Heart right ventricle (tissue), 16 donors: ENCODE data around the gene FAXDC2. TPM values are rescaled to one million over a fixed set of nuclear protein-coding genes. Genes with fewer than 3 reads are reported as not detected.
A peak's percentile ranks its signal among the peaks of the same experiment; 100 is the strongest.

Experiments
- ATAC-seq, 8 donors: fragments of 200-7000 bp; cut with Tn5 transposase; one replicate each; pipeline ENCODE4 v1.9.1; 2020; ENCODE audit warnings: mild to moderate bottlenecking in 8 of 8, moderate library complexity in 8 of 8, moderate number of reproducible peaks in 1 of 8
- DNase-seq, 2 donors: peaks; one replicate each; pipeline ENCODE4 v3.0.0-alpha.2; 2020
- H3K27ac ChIP-seq, 10 donors: fragments of 200-600 bp; sonication (generic) in 2 of 10; one replicate each; pipeline versions ENCODE4 v1.5.0 to v1.8.0; 2020 to 2022; ENCODE audit warnings: mild to moderate bottlenecking in 3 of 10
- H3K27me3 ChIP-seq, 7 donors: fragments of 200-600 bp; one replicate each; pipeline ENCODE4 v1.8.0; 2021 to 2022; ENCODE audit warnings: mild to moderate bottlenecking in 2 of 7
- H3K36me3 ChIP-seq, 9 donors: fragments of 200-600 bp; sonication (generic) in 1 of 9; one replicate each; pipeline versions ENCODE4 v1.5.0 to v1.8.0; 2020 to 2022; ENCODE audit warnings: mild to moderate bottlenecking in 2 of 9
- H3K4me1 ChIP-seq, 9 donors: fragments of 200-600 bp; sonication (generic) in 1 of 9; one replicate each; pipeline versions ENCODE4 v1.5.0 to v1.8.0; 2020 to 2022; ENCODE audit warnings: mild to moderate bottlenecking in 4 of 9
- H3K4me3 ChIP-seq, 10 donors: fragments of 200-600 bp; sonication (generic) in 2 of 10; one replicate each; pipeline versions ENCODE4 v1.5.0 to v1.8.0; 2020 to 2022; ENCODE audit warnings: mild to moderate bottlenecking in 7 of 10, moderate library complexity in 2 of 10
- H3K9me3 ChIP-seq, 11 donors: fragments of 200-600 bp in 10 of 11; sonication (generic) in 2 of 11; one replicate each; pipeline versions ENCODE4 v1.5.0 to v1.8.0; 2013 to 2022; ENCODE audit warnings: mild to moderate bottlenecking in 2 of 11, control low read depth in 1 of 11, moderate library complexity in 1 of 11
- WGBS, 2 donors: extraction: QIAGEN DNeasy Blood & Tissue Kit; methylation state at CpG; one replicate each; pipeline ENCODE4 v1.1.7; 2013; ENCODE audit warnings: inconsistent platforms in 1 of 2; 5-methylcytosine and 5-hydroxymethylcytosine counted together
- intact Hi-C, 10 donors: fragments of 100-400 bp; cut with DNase I; formaldehyde crosslinking; loops; one replicate each; pipeline versions ENCODE4 v1.11.1 to v1.14.2; 2022
- polyA plus RNA-seq, 2 donors: library from polyadenylated mRNA; stranded (reverse); fragments of 200-250 nt; gene quantifications; one replicate each; pipeline ENCODE4 v1.2.3, GENCODE V29; 2013
- total RNA-seq, 10 donors: library from RNA; stranded (reverse); fragmentation: NEBNext Ultra II Directional in 3 of 10; extraction: Animal tissue kit (Norgen Biotek cat#: 25700) in 3 of 10; gene quantifications; one replicate each; pipeline versions ENCODE4 v1.2.1 to v1.2.4, GENCODE V29; 2021 to 2023
- TF ChIP-seq, protein P1 (sequence below), 9 donors: fragments of 200-600 bp; sonication (generic) in 2 of 9; IDR thresholded peaks; one replicate each; pipeline versions ENCODE4 v1.5.0 to v1.8.0; 2021 to 2022; ENCODE audit warnings: antibody characterized with exemption in 9 of 9, mild to moderate bottlenecking in 5 of 9, moderate library complexity in 1 of 9
- donor health status: Arrhythmogenic right ventricular cardiomyopathy.
- donor health status: ischemic (EF 13 %, LVEDD 7.1; RV severe dilation, severe dysfunction).
- donor health status: healthy with polysubstance abuse.
- donor health status: DM: no; HTN: yes; CAD: no.
- donor health status: DM: no; HTN: no; CAD: no.
- donor health status: ischemic (EF 25% LVEDD 6.9; RV normal size, moderate dysfunction).
- donor health status: ischemic (EF 25% LVEDD 5.7; RV mildly dilated, moderate dysfunction).
- donor health status: healthy.
- donor health status: DM: yes; HTN: yes; CAD: no.
- donor health status: Ischemic cardiomyopathy.
- donor health status: ischemic (EF 35%, LVEDD 5.7; RV mildly dilated, moderate dysfunction).
- donor health status: nonischemic (EF 11% LVEDD 7.7; RV severe dilation, severe dysfunction).
- donor health status: DM: yes; HTN: yes; CAD: no.
- donor health status: PGD.
- donor health status: ischemic (EF 29% LVEDD 5.4; RV normal size, mild dysfunction).
- donor health status: nonischemic (EF 23%, LVEDD 6.1; RV moderate dilation, normal function).

The FAXDC2 gene
- total and polyA plus RNA-seq, 12 donors, result 4.8 to 31.5 (median 20.9) TPM

DNA sequence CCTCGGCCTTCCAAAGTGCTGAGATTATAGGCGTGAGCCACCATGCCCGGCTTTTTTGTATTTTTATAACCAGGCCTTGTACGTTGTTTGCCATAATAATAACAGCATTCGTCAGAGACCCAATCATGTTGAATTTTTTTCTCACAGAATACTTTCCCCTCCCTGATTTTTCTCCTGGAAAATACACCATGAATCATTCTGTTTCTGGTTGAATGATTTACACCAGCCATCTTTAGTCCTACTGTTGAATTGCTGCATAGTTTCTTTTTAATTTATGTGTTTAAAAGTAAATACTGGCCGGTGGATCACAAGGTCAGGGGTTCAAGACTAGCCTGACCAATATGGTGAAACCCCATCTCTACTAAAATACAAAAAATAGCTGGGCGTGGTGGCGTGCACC is 11.5 kb upstream of the FAXDC2 start:
- H3K27ac ChIP-seq, result peak overlapping the region in 2 of 10 donors; percentile 38 to 99
- no peaks in the 10 kb centered on the region for H3K27me3 ChIP-seq
- peaks cover 0 to 40% (median 11%) of the 10 kb centered on the region in 9 donors for H3K36me3 ChIP-seq
- peaks cover 5 to 56% (median 37%) of the 10 kb centered on the region in 9 donors for H3K4me1 ChIP-seq
- TF ChIP-seq, protein P1, sequence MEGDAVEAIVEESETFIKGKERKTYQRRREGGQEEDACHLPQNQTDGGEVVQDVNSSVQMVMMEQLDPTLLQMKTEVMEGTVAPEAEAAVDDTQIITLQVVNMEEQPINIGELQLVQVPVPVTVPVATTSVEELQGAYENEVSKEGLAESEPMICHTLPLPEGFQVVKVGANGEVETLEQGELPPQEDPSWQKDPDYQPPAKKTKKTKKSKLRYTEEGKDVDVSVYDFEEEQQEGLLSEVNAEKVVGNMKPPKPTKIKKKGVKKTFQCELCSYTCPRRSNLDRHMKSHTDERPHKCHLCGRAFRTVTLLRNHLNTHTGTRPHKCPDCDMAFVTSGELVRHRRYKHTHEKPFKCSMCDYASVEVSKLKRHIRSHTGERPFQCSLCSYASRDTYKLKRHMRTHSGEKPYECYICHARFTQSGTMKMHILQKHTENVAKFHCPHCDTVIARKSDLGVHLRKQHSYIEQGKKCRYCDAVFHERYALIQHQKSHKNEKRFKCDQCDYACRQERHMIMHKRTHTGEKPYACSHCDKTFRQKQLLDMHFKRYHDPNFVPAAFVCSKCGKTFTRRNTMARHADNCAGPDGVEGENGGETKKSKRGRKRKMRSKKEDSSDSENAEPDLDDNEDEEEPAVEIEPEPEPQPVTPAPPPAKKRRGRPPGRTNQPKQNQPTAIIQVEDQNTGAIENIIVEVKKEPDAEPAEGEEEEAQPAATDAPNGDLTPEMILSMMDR (IDR thresholded peaks at IDR 0.05), result no peak
- no peak overlapping the region for H3K4me3 ChIP-seq
- ATAC-seq (no peak), DNase-seq (no peak)
- H3K9me3 ChIP-seq, result no peaks in the 10 kb centered on the region
- intact Hi-C loops, result loop anchor here in 2 of 10 donors (5.0 to 10.0 kb wide), 2 partner anchors 53 to 75 kb away; partner anchors contain the start of gene GEMIN5 (in 1 of the 2)
- WGBS, 2 donors, result 76 to 83% methylated on average over 8 of the region's 8 CpGs

DNA sequence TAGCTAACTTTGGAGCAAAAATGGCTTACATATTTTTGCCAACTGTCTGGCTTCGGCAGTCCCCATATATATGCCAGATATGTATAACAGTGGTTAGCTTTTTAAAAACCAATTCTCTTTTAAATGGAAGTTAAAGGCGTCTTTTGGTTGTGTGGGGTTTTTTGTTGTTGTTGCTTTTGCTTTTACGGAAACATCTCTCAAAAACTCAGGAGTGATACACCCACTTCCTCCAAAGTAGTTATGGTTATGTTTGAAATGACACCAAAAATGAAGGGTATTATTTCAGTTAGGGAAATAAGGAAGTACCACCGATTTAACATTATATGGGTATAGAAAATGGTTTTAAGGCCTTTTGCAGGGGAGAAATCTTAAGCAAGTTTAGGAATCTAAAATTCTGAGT is 10.4 kb upstream of the FAXDC2 start:
- 40 to 57% methylated on average over 4 of the region's 4 CpGs for WGBS, 2 donors
- H3K27me3 ChIP-seq, result no peaks in the 10 kb centered on the region
- peak overlapping the region in 7 of 10 donors; percentile 71 to 84 (median 82) for H3K4me3 ChIP-seq
- H3K36me3 ChIP-seq, result peaks cover 0 to 28% (median 6%) of the 10 kb centered on the region in 9 donors
- H3K27ac ChIP-seq, result peak overlapping the region in 6 of 10 donors; percentile 9 to 100 (median 99)
- DNase-seq, result no peak
- peaks cover 5 to 56% (median 43%) of the 10 kb centered on the region in 9 donors for H3K4me1 ChIP-seq
- ATAC-seq, result no peak
- intact Hi-C loops, result loop anchor here in 2 of 10 donors (5.0 to 10.0 kb wide), 2 partner anchors 54 to 77 kb away; partner anchors contain the start of gene GEMIN5 (in 1 of the 2)
- no peaks in the 10 kb centered on the region for H3K9me3 ChIP-seq
- TF ChIP-seq, protein P1 (IDR thresholded peaks at IDR 0.05), result no peak

DNA sequence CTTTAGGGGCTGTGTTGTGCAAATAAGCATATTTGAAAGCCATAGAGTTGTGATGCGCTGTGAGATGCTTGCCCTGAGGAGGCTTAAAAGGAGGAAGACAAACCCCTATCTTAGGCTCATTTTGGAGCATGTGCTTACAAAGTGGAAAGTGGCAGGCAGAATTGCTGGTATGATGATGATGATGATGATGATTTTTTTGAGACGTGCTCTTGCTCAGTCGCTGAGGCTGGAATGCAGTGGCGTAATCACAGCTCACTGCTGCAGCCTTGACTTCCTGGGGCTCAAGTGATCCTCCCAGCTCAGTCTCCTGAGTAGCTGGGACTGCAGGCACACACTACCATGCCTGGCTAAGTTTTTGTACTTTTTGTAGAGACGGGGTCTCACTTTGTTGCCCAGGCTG is 9.7 kb upstream of the FAXDC2 start:
- no peaks in the 10 kb centered on the region for H3K9me3 ChIP-seq
- peak overlapping the region; percentile 47 to 87 (median 80) for H3K4me3 ChIP-seq
- no peaks in the 10 kb centered on the region for H3K27me3 ChIP-seq
- H3K27ac ChIP-seq, result peak overlapping the region in 9 of 10 donors; percentile 59 to 100 (median 99)
- peaks cover 5 to 54% (median 43%) of the 10 kb centered on the region in 9 donors for H3K4me1 ChIP-seq
- ATAC-seq (no peak), DNase-seq (no peak)
- peaks cover 0 to 22% (median 0%) of the 10 kb centered on the region in 9 donors for H3K36me3 ChIP-seq
- TF ChIP-seq, protein P1 (IDR thresholded peaks at IDR 0.05), result no peak
- intact Hi-C loops, result loop anchor here in 2 of 10 donors (5.0 to 10.0 kb wide), 2 partner anchors 55 to 77 kb away; partner anchors contain the start of gene GEMIN5 (in 1 of the 2)
- 27 to 31% methylated on average over 5 of the region's 5 CpGs for WGBS, 2 donors

DNA sequence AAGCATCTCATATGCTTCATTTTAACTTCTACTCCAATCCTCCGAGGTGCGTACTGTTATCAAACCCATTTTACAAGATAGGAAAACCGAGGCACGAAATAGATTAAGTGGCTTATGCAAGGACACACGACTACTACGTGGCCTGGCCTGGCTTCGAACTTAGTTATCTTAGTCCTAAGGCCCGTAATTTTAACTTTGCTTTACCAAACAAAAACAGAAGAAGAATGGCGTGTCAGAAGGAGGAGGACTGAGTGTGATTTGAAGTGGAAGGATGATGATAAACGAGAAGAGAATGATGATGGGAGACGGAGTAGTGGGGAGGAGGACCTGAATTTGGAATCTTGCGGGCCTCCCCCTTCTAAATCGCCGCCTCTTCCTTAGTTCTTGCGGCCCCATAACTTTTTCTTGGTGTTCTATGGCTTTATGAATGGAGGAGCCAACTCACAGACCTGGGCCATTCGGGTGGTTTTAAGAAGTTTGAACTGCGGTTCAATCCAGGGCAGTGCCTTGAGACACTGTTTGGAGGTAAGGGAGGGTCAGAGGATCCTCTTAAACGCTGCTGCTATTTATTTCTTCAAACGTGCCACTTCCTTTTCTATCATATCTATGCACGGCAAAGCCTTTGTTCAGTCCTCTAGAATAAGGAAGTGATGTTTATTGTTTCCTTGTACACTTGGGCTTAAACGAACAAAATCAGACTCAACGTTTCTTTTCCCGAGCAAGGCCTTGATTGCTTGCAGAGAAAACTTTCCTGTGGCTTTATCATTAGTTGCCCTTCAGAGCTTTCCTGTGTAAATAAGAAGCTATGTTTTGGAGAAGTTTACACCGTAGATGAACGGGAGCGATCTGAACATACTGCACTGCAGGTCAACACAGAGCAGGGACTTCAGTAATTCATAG is 8.8 kb upstream of the FAXDC2 start:
- intact Hi-C loops, result loop anchor here in 6 of 10 donors (1.0 to 10.0 kb wide), 4 partner anchors 78 to 384 kb away; partner anchors contain the start of genes LARP1 (in 6 of the 6), GEMIN5 (in 1 of the 6) and HAND1 (in 1 of the 6)
- TF ChIP-seq, protein P1 (IDR thresholded peaks at IDR 0.05), result no peak
- ATAC-seq, result no peak

More for the DNA sequence above, 8.8 kb upstream of the FAXDC2 start:
- no peaks in the 10 kb centered on the region for H3K27me3 ChIP-seq
- 2% methylated on average over 26 of the region's 26 CpGs for WGBS, 2 donors
- peaks cover 5 to 54% (median 43%) of the 10 kb centered on the region in 9 donors for H3K4me1 ChIP-seq
- no peak for DNase-seq
- H3K9me3 ChIP-seq, result no peaks in the 10 kb centered on the region
- peak overlapping the region; percentile 95 to 100 (median 98) for H3K27ac ChIP-seq
- H3K36me3 ChIP-seq, result peaks cover 0 to 13% (median 0%) of the 10 kb centered on the region in 9 donors
- H3K4me3 ChIP-seq, result peak overlapping the region; percentile 47 to 87 (median 80)
